ENCODE measurements around the gene GYS1. TPM values are rescaled to one million over a fixed set of nuclear protein-coding genes. Genes with fewer than 3 reads are reported as not detected.

The GYS1 gene
- total and polyA plus RNA-seq, 2 of the 8 experiments (the other 6 are each of a cell fraction or from before 2014, with no cell fraction given) = 30.0 to 38.7 TPM

DNA sequence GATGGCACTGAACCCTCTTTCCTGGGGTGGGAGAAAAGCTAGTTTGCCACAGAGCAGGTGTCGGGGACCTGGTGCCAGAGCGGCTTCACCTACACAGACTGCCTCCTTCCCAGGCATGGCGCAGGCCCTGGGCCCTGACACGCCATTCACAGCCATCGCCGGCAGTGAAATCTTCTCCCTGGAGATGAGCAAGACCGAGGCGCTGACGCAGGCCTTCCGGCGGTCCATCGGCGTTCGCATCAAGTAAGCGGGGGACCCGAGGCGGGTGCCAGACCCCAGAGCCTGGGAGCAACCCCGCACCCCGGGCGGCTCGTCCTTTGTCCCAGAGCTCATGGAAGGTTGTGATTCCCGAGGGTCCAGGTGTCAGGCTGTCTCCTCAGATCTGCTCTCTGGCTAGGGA is 13.8 kb upstream of the GYS1 start:
- H3K23ac ChIP-seq (ENCODE audit: insufficient read length) = no peak overlapping the region
- no peak overlapping the region for H2BK5ac ChIP-seq (ENCODE audit: low read depth, low read length)
- no peaks in the 10 kb centered on the region for H3K27me3 ChIP-seq (replicated peaks in 1 of 4; ENCODE audit: control insufficient read depth in 3 of 4, extremely low read depth in 1 of 4, insufficient read depth in 3 of 4, low read length in 3 of 4)
- no peak overlapping the region for H3K4me3 ChIP-seq (ENCODE audit: extremely low read depth in 1 of 4, insufficient read depth in 2 of 4, low read depth in 3 of 4, low read length in 4 of 4)
- H3K56ac ChIP-seq (replicated peaks; ENCODE audit: insufficient read length, low read depth, low read length) = no peak overlapping the region
- no peak overlapping the region for H2AK5ac ChIP-seq (ENCODE audit: low read depth, low read length)
- no peaks in the 10 kb centered on the region for H3K9me3 ChIP-seq (ENCODE audit: insufficient read depth in 2 of 2, low read depth in 1 of 2, low read length in 1 of 2)
- ChIA-PET POLR2A (ENCODE audit: partially characterized antibody) (no interaction called here), CTCF (ENCODE audit: partially characterized antibody) (interaction anchor here (1.5 to 6.2 kb wide), 2 partner anchors 8 to 11 kb away, joined by 6 to 66 read pairs; partner anchors contain the start of gene LHB)
- no peak overlapping the region for H3K4ac ChIP-seq (replicated peaks; ENCODE audit: insufficient read length, low read depth, low read length)
- FAIRE-seq = no peak
- no peak overlapping the region for H4K8ac ChIP-seq (ENCODE audit: extremely low read depth, insufficient read depth, low read length)
- no peak overlapping the region for H2AFZ ChIP-seq (ENCODE audit: low read length)
- H4K91ac ChIP-seq (replicated peaks; ENCODE audit: insufficient read length, low read length) = no peak overlapping the region
- no peak overlapping the region for H4K5ac ChIP-seq (ENCODE audit: insufficient read length, low read depth, low read length)
- peaks cover 18 to 54% (median 41%) of the 10 kb centered on the region in 4 experiments for H3K36me3 ChIP-seq (ENCODE audit: control insufficient read depth in 2 of 4, insufficient read depth in 4 of 4, low read length in 3 of 4)
- no peaks in the 10 kb centered on the region for H3K4me1 ChIP-seq (replicated peaks in 1 of 4; ENCODE audit: control insufficient read depth in 3 of 4, insufficient read depth in 4 of 4, low read length in 3 of 4)
- no peak overlapping the region for H2BK12ac ChIP-seq (ENCODE audit: low read depth, low read length)
- no peak for DNase-seq (ENCODE audit: low read depth in 1 of 2, low spot score in 2 of 2)
- H3K18ac ChIP-seq (ENCODE audit: extremely low read depth, low read length) = no peak overlapping the region
- H3K14ac ChIP-seq (ENCODE audit: insufficient read length) = no peak overlapping the region
- no peak overlapping the region for H2BK120ac ChIP-seq (replicated peaks; ENCODE audit: low read depth, low read length)
- no peak overlapping the region for H3K9ac ChIP-seq (replicated peaks in 1 of 4; ENCODE audit: extremely low read depth in 1 of 4, low read depth in 3 of 4, low read length in 3 of 4)
- peaks cover 3 to 14% of the 10 kb centered on the region in 2 experiments for H4K20me1 ChIP-seq (replicated peaks in 1 of 2; ENCODE audit: control insufficient read depth in 1 of 2, insufficient read depth in 2 of 2, low read length in 2 of 2)
- peaks cover 2% of the 10 kb centered on the region; the same call in 1 of the 2 replicates for H3K79me1 ChIP-seq (ENCODE audit: low read depth, low read length)
- H3K27ac ChIP-seq (ENCODE audit: low read depth, low read length) = no peak overlapping the region
- 85% methylated on average over 13 of the region's 22 CpGs; no CpG with 5 or more reads in 1 of the 2 experiments for WGBS, 2 experiments (ENCODE audit: extremely low coverage in 1 of 2, insufficient coverage in 1 of 2, insufficient read length in 1 of 2, insufficient replicate concordance in 2 of 2, low coverage in 1 of 2, low lambda C conversion rate in 2 of 2, missing lambda C conversion rate in 1 of 2)
- H3K23me2 ChIP-seq (ENCODE audit: low read depth, low read length) = no peaks in the 10 kb centered on the region
- H3K79me2 ChIP-seq (ENCODE audit: control insufficient read depth in 1 of 2, insufficient read depth in 2 of 2, low read length in 2 of 2) = no peaks in the 10 kb centered on the region
- no peak overlapping the region for H3K4me2 ChIP-seq (ENCODE audit: insufficient read depth in 1 of 2, low read depth in 2 of 2, low read length in 2 of 2)
- TF ChIP-seq FOSL1 (IDR thresholded peaks at IDR 0.05; ENCODE audit: insufficient read depth, low read depth, low read length) (no peak), NRF1 (IDR thresholded peaks at IDR 0.05; ENCODE audit: low read depth, low read length) (no peak), SAP30 (IDR thresholded peaks at IDR 0.05; ENCODE audit: insufficient read depth, insufficient replicate concordance, low read length) (no peak), HDAC2 (IDR thresholded peaks at IDR 0.05; ENCODE audit: borderline replicate concordance in 1 of 2, low read depth in 2 of 2, low read length in 2 of 2) (no peak), GABPA (IDR thresholded peaks at IDR 0.05; ENCODE audit: borderline replicate concordance, insufficient read depth, low read length) (no peak), POU5F1 (IDR thresholded peaks at IDR 0.05; ENCODE audit: low read depth, low read length) (no peak)
- H2BK20ac ChIP-seq (ENCODE audit: low read length) = no peak overlapping the region
- no peak overlapping the region for H2BK15ac ChIP-seq (ENCODE audit: low read length)

All from H1 (cell line).